MM.1S (cell line): Measurements from ENCODE around the gene ZNF33A.

Experiments
- DNase-seq: peaks from one replicate; pipeline ENCODE4 v3.0.0-alpha.2; 2015
- H2AFZ ChIP-seq: fragments of 300-600 bp; sonication (generic); 2 replicates; pipeline ENCODE4 v1.6.0; 2016; ENCODE audit warnings: antibody characterized with exemption, low read length
- H3F3A ChIP-seq: fragments of 300-600 bp; sonication (generic); 2 replicates; pipeline ENCODE4 v1.6.1; 2016; ENCODE audit warnings: mild to moderate bottlenecking, antibody characterized with exemption, low read length, moderate library complexity, mixed read lengths; ENCODE audit not compliant: insufficient read depth
- H3K27ac ChIP-seq: fragments of 300-600 bp; sonication (generic); 2 replicates; pipeline ENCODE4 v1.5.1; 2016; ENCODE audit warnings: mild to moderate bottlenecking, low read length
- H3K27me3 ChIP-seq: fragments of 300-600 bp; sonication (generic); replicated peaks from 2 replicates; pipeline ENCODE4 v1.6.0; 2016; ENCODE audit warnings: low read length; ENCODE audit not compliant: insufficient read depth
- H3K36me3 ChIP-seq: fragments of 300-600 bp; sonication (generic); replicated peaks from 2 replicates; pipeline ENCODE4 v1.6.1; 2016; ENCODE audit warnings: mild to moderate bottlenecking, low read length, mixed read lengths; ENCODE audit not compliant: insufficient read depth
- H3K4me1 ChIP-seq: fragments of 300-600 bp; sonication (generic); 2 replicates; pipeline ENCODE4 v1.6.1; 2016; ENCODE audit warnings: low read length, mixed read lengths
- H3K4me2 ChIP-seq: fragments of 300-600 bp; sonication (generic); 2 replicates; pipeline ENCODE4 v1.6.0; 2016; ENCODE audit warnings: low read depth, low read length
- H3K4me3 ChIP-seq: fragments of 300-600 bp; sonication (generic); 2 replicates; pipeline ENCODE4 v1.5.1; 2016; ENCODE audit warnings: low read length, mixed read lengths
- H3K79me2 ChIP-seq: fragments of 300-600 bp; sonication (generic); 2 replicates; pipeline ENCODE4 v1.6.1; 2016; ENCODE audit warnings: mixed run types, low read length, mixed read lengths
- H3K9ac ChIP-seq: fragments of 300-600 bp; sonication (generic); 2 replicates; pipeline ENCODE4 v1.6.1; 2016; ENCODE audit warnings: low read length, mixed read lengths
- H3K9me2 ChIP-seq: fragments of 300-600 bp; sonication (generic); replicated peaks from 2 replicates; pipeline ENCODE4 v1.6.1; 2016; ENCODE audit warnings: mild to moderate bottlenecking, low read length, mixed read lengths; ENCODE audit not compliant: insufficient read depth
- H3K9me3 ChIP-seq: fragments of 300-600 bp; sonication (generic); replicated peaks from 2 replicates; pipeline ENCODE4 v1.6.1; 2016; ENCODE audit warnings: mild to moderate bottlenecking, low read length, mixed read lengths; ENCODE audit not compliant: insufficient read depth
- H4K20me1 ChIP-seq: fragments of 300-600 bp; sonication (generic); 2 replicates; pipeline ENCODE4 v1.6.1; 2016; ENCODE audit warnings: mild to moderate bottlenecking, low read length, moderate library complexity, mixed read lengths; ENCODE audit not compliant: insufficient read depth
- EZH2 ChIP-seq: fragments of 300-600 bp; sonication (generic); optimal IDR thresholded peaks from 2 replicates; pipeline ENCODE3; 2017; ENCODE audit warnings: low read depth, mild to moderate bottlenecking, antibody characterized with exemption, low read length, mixed read lengths
- EZH2phosphoT487 ChIP-seq: fragments of 300-600 bp; sonication (generic); IDR thresholded peaks from 2 replicates; pipeline ENCODE4 v1.6.1; 2018; ENCODE audit warnings: antibody characterized with exemption, low read length
- TF ChIP-seq, protein P1 (sequence below): fragments of 300-600 bp; sonication (generic); IDR thresholded peaks from 2 replicates; pipeline ENCODE4 v1.5.1; 2016; ENCODE audit warnings: antibody characterized with exemption, low read length, mixed read lengths

Gene ZNF33A

DNA sequence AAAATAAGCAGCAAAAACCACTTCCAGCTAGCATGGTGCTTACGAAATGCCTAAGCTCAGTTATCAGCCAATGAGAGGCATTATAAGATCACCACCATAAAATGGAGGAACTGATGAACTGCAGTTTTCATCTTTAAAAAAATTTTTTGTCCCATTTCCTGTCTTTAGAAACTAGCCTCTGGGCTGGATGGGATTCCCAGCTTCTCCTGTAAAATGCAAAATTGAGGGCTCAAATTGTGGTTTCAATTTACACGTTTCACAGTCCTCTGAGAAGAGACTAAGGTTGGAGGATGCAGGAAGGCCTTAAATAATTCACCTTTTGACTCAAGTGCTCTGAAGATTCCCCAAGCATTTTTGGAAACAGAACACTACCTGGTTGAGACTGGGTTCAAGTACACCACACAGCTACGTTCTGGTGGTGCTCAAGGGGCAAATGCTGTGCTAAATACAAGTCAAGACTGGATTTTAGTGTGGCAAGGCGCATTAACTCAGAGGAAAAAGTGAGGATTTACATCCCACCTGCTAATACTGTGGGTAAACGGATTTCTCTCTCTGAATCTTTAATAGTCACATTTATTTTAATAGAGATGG lies 35.0 kb upstream of the ZNF33A start:
- H3K4me2 ChIP-seq = peak overlapping the region; percentile 59
- H3K4me3 ChIP-seq = peak overlapping the region; percentile 81
- DNase-seq = peak; percentile 27
- TF ChIP-seq EZH2 (no peak), EZH2phosphoT487 (no peak)
- TF ChIP-seq, protein P1, sequence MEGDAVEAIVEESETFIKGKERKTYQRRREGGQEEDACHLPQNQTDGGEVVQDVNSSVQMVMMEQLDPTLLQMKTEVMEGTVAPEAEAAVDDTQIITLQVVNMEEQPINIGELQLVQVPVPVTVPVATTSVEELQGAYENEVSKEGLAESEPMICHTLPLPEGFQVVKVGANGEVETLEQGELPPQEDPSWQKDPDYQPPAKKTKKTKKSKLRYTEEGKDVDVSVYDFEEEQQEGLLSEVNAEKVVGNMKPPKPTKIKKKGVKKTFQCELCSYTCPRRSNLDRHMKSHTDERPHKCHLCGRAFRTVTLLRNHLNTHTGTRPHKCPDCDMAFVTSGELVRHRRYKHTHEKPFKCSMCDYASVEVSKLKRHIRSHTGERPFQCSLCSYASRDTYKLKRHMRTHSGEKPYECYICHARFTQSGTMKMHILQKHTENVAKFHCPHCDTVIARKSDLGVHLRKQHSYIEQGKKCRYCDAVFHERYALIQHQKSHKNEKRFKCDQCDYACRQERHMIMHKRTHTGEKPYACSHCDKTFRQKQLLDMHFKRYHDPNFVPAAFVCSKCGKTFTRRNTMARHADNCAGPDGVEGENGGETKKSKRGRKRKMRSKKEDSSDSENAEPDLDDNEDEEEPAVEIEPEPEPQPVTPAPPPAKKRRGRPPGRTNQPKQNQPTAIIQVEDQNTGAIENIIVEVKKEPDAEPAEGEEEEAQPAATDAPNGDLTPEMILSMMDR = no peak
- 0 out of 2 replicates have a peak, but pooled peaks cover 4% of the 10 kb centered on the region for H3K4me1 ChIP-seq
- H4K20me1 ChIP-seq = no peaks in the 10 kb centered on the region
- no peaks in the 10 kb centered on the region for H3K9me3 ChIP-seq
- H3K9me2 ChIP-seq = no peaks in the 10 kb centered on the region
- H3K79me2 ChIP-seq = no peaks in the 10 kb centered on the region
- H3K36me3 ChIP-seq = no peaks in the 10 kb centered on the region
- H3K27me3 ChIP-seq = no peaks in the 10 kb centered on the region
- 0 out of 2 replicates have a peak, but pooled peaks cover 4% of the 10 kb centered on the region for H3F3A ChIP-seq
- peak overlapping the region; percentile 79 for H3K9ac ChIP-seq
- H2AFZ ChIP-seq = peak overlapping the region; percentile 87
- peak overlapping the region; percentile 72; the same call in 1 of the 2 replicates for H3K27ac ChIP-seq

DNA sequence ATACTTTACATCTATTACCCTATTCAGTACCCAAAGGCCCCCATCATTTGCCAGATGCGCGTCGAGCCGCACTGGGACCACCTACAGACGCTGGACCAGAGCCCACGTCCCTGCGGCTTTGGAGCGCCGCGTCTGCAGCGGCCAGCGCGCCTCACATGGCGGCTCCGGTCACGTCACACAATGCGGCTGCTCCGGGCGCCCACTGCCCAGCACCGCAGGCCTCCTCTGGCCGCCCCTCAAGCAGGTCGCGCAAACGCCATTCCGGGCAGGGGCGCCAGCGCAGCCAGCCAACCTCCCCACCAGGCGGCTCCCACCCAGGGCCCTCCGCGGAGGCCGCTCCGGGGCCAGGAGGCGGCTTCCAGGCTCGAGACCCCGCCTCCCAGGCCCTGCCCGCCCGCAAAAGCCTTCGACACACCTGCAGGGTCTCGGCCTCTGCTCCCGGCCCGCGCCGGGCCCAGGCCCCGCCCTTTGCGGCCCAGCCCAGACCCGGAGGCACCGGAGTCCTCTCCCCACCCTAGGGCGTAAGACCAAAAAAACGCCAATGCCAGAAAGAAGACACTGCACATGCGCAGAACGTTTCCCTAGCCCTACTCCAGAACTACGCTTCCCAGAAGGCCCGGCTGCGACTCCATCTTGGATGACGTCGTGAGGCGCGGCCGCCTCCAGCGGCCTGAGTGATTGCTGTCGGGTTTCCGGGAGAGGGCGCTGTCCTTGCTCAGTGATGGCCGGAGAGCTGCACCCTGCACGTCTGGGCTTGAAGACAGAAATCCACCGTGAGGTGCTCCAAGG lies 34.2 kb upstream of the ZNF33A start, which contains the start of gene ZNF25:
TSS of gene ZNF25 (minus strand) at position 557 of the 789 bp plus-strand sequence. CDS start 4,925 bp downstream, outside the sequence.
- Histone ChIP-seq H3K27me3 (no peaks in the 10 kb centered on the region), H2AFZ (peak within 1 kb of the TSS; percentile 91), H3K27ac (peak within 1 kb of the TSS; percentile 72), H3K4me3 (peak within 1 kb of the TSS; percentile 81), H3K9ac (peak within 1 kb of the TSS; percentile 79), H3K9me3 (no peaks in the 10 kb centered on the region), H3K4me1 (0 out of 2 replicates have a peak, but pooled peaks cover 4% of the 10 kb centered on the region), H3K9me2 (no peaks in the 10 kb centered on the region), H3K4me2 (peak within 1 kb of the TSS; percentile 59), H3F3A (0 out of 2 replicates have a peak, but pooled peaks cover 4% of the 10 kb centered on the region), H3K36me3 (no peaks in the 10 kb centered on the region), H3K79me2 (no peaks in the 10 kb centered on the region), H4K20me1 (no peaks in the 10 kb centered on the region)
- DNase-seq = peak; percentile 99
- TF ChIP-seq, protein P1 = peak; percentile 90
- TF ChIP-seq EZH2phosphoT487 (no peak), EZH2 (no peak)

DNA sequence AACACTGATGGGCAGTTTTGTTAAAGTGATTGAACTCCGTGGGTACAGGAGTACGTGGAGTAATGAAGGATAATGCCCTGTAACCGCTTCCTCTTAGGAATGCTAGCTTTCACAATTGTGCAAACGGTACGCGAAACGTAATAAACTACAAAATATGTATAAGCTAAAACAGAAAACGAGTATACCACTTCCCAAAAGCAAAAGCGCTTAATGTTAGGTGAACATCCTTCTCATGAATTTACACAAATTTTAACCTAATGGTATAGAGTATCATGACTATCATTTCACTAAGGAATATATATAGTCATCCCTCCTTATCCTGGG lies 33.6 kb upstream of the ZNF33A start:
- no peak for DNase-seq

More for the DNA sequence above, 33.6 kb upstream of the ZNF33A start:
- Histone ChIP-seq H3K4me3 (peak overlapping the region; percentile 58), H4K20me1 (no peaks in the 10 kb centered on the region), H3K36me3 (no peaks in the 10 kb centered on the region), H3K4me1 (0 out of 2 replicates have a peak, but pooled peaks cover 4% of the 10 kb centered on the region), H3K9me2 (no peaks in the 10 kb centered on the region), H3F3A (0 out of 2 replicates have a peak, but pooled peaks cover 4% of the 10 kb centered on the region), H2AFZ (peak overlapping the region; percentile 91), H3K4me2 (peak overlapping the region; percentile 48), H3K79me2 (no peaks in the 10 kb centered on the region), H3K9me3 (no peaks in the 10 kb centered on the region), H3K27me3 (no peaks in the 10 kb centered on the region), H3K27ac (no peak overlapping the region), H3K9ac (peak overlapping the region; percentile 34; the same call in 1 of the 2 replicates)
- TF ChIP-seq, protein P1 = no peak
- no peak for TF ChIP-seq EZH2phosphoT487
- TF ChIP-seq EZH2 = no peak
